HL-60 (cell line): Measurements from ENCODE around the gene IFT43.

ENCODE experiments used
- DNase-seq, 2 experiments: peaks; one replicate each; pipeline ENCODE4 v3.0.0-alpha.2; 2010 to 2020; ENCODE audit warnings: low read depth in 1 of 2, low spot score in 1 of 2
- H3K27ac ChIP-seq: fragments of 250-450 bp; sonication (Bioruptor Pico); replicated peaks from 2 replicates; pipeline ENCODE4 v1.5.1; 2020; ENCODE audit warnings: mild to moderate bottlenecking, moderate library complexity
- H3K27me3 ChIP-seq: fragments of 250-450 bp; sonication (Bioruptor Pico); 2 replicates; pipeline ENCODE4 v1.5.1; 2021; ENCODE audit warnings: mild to moderate bottlenecking, moderate library complexity; ENCODE audit not compliant: insufficient read depth, poor library complexity, severe bottlenecking
- H3K4me3 ChIP-seq: replicated peaks from 2 replicates; pipeline ENCODE4 v1.5.1; 2011; ENCODE audit warnings: mild to moderate bottlenecking, control low read depth, low read length; ENCODE audit not compliant: insufficient read depth
- CTCF ChIP-seq: IDR thresholded peaks from one replicate; pipeline ENCODE4 v1.5.1; 2011; ENCODE audit warnings: low read length, control low read depth, inconsistent platforms; ENCODE audit not compliant: insufficient read depth
- GABPA ChIP-seq: IDR thresholded peaks from 2 replicates; pipeline ENCODE4 v1.6.1; 2012; ENCODE audit warnings: low read depth
- POLR2AphosphoS5 ChIP-seq: IDR thresholded peaks from 2 replicates; pipeline ENCODE4 v1.6.1; 2012; ENCODE audit warnings: low read depth
- REST ChIP-seq: IDR thresholded peaks from 2 replicates; pipeline ENCODE4 v1.6.1; 2012; ENCODE audit warnings: low read depth; ENCODE audit not compliant: insufficient replicate concordance
- SPI1 ChIP-seq: IDR thresholded peaks from 2 replicates; pipeline ENCODE4 v1.6.1; 2012; ENCODE audit warnings: low read depth, mild to moderate bottlenecking, borderline replicate concordance

Gene IFT43

GRCh38 chr14:75969891-75970290, 15.7 kb upstream of the IFT43 start:
- TF ChIP-seq GABPA, result no peak
- TF ChIP-seq REST, result no peak
- TF ChIP-seq CTCF, result no peak
- TF ChIP-seq SPI1, result no peak
- DNase-seq, result no peak
- H3K27me3 ChIP-seq, result no peaks in the 10 kb centered on the region
- H3K27ac ChIP-seq, result no peak overlapping the region
- H3K4me3 ChIP-seq, result no peak overlapping the region

GRCh38 chr14:75970989-75971388, 14.6 kb upstream of the IFT43 start:
- H3K27ac ChIP-seq, result no peak overlapping the region
- TF ChIP-seq SPI1, result no peak
- no peak for TF ChIP-seq POLR2AphosphoS5
- no peak for TF ChIP-seq GABPA
- no peak for TF ChIP-seq CTCF
- TF ChIP-seq REST, result no peak
- no peak for DNase-seq
- no peaks in the 10 kb centered on the region for H3K27me3 ChIP-seq
- no peak overlapping the region for H3K4me3 ChIP-seq

- Histone ChIP-seq H3K27me3 (no peaks in the 10 kb centered on the region), H3K27ac (no peak overlapping the region), H3K4me3 (no peak overlapping the region)
- no peak for DNase-seq
- TF ChIP-seq CTCF, result no peak
- no peak for TF ChIP-seq REST
- TF ChIP-seq SPI1, result no peak
- no peak for TF ChIP-seq GABPA
- no peak for TF ChIP-seq POLR2AphosphoS5
Observed at GRCh38 chr14:75971509-75971908, 14.1 kb upstream of the IFT43 start.
